RWPE1 (cell line): Measurements from ENCODE around the gene RNF26.

Experiments used
- CTCF ChIA-PET: fragments of 350-600 bp; sonication (Branson Sonifier 250); formaldehyde crosslinking; extraction: SDS; loops from one replicate; lab custom pipeline; 2021; lab: Yijun Ruan, JAX
- POLR2A ChIA-PET: fragments of 400-600 bp; formaldehyde crosslinking; extraction: SDS; loops from one replicate; lab custom pipeline; 2020; ENCODE audit warnings: antibody characterized with exemption; ENCODE audit not compliant: low non-redundant PET; lab: Yijun Ruan, JAX
- DNase-seq: peaks from one replicate; pipeline ENCODE4 v3.0.0; 2012; ENCODE audit warnings: low spot score
- H3K27ac ChIP-seq: fragments of 450-650 bp; 2 replicates; pipeline ENCODE4 v1.5.1; 2017
- TF ChIP-seq, protein P1 (sequence below): fragments of 450-650 bp; conservative IDR thresholded peaks from 2 replicates; pipeline ENCODE4 v1.5.1; 2017; ENCODE audit warnings: low read depth, mild to moderate bottlenecking

The RNF26 gene

GRCh38 chr11:119306373-119306890 is 27.9 kb upstream of the RNF26 start:
- TF ChIP-seq, protein P1, sequence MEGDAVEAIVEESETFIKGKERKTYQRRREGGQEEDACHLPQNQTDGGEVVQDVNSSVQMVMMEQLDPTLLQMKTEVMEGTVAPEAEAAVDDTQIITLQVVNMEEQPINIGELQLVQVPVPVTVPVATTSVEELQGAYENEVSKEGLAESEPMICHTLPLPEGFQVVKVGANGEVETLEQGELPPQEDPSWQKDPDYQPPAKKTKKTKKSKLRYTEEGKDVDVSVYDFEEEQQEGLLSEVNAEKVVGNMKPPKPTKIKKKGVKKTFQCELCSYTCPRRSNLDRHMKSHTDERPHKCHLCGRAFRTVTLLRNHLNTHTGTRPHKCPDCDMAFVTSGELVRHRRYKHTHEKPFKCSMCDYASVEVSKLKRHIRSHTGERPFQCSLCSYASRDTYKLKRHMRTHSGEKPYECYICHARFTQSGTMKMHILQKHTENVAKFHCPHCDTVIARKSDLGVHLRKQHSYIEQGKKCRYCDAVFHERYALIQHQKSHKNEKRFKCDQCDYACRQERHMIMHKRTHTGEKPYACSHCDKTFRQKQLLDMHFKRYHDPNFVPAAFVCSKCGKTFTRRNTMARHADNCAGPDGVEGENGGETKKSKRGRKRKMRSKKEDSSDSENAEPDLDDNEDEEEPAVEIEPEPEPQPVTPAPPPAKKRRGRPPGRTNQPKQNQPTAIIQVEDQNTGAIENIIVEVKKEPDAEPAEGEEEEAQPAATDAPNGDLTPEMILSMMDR: no peak
- DNase-seq: no peak
- ChIA-PET POLR2A (no interaction called here), CTCF (interaction anchor here (0.8 to 4.2 kb wide), 5 partner anchors 16 to 168 kb away, joined by 3 to 28 read pairs (median 6); no protein-coding TSS in a partner anchor)
- H3K27ac ChIP-seq: peak overlapping the region; percentile 50

DNA sequence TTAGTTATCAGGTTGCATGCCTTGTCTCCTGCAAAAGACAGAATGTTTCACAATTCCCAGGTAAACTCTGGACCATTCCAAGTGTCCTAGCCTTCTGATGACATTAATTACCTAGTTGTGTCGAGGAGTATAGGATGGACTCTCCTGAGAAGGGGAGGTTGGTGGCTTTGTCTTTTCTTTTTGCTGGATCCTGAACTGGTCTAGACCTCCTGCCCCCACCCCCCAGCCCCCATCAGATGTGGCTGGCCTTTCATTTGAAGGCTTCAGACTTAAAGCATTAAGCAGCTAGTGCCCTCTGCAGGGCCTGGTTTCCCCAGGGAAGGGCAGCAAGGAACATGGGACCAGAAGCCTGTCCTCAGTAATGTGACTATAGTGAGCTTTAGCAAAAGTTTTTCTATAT is 27.1 kb upstream of the RNF26 start:
- TF ChIP-seq, protein P1: no peak
- 0 out of 2 replicates have a peak overlapping the region, but pooled peaks have one; percentile 28 for H3K27ac ChIP-seq
- DNase-seq: no peak
- POLR2A ChIA-PET: interaction anchor here (0.5 kb wide), 1 partner anchor 896 kb away, joined by 6 read pairs; no protein-coding TSS in a partner anchor
- CTCF ChIA-PET: interaction anchor here (0.6 to 4.2 kb wide), 4 partner anchors 15 to 228 kb away, joined by 3 to 28 read pairs (median 4); no protein-coding TSS in a partner anchor

DNA sequence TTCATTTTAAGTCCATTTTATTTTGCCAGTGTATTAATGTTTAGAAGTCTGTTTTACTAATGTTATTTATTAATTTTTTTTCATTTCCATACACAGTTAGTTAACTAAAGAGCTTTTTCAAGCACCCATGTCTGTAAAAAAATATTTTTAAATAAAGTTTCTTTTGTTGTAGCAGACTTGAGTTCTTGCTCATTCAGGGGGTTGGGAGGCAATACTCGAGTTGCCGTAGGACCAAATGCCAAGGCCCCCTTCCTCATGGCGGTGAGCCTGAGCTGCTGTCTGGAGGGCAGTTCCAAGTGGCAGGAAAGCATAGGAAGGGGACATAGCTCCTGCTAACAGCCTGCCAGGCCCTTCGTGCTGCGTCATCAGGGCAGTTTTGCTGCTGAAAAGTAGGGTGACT is 26.4 kb upstream of the RNF26 start:
- no peak overlapping the region for H3K27ac ChIP-seq
- CTCF ChIA-PET: interaction anchor here (0.9 to 4.2 kb wide), 3 partner anchors 15 to 103 kb away, joined by 3 to 28 read pairs (median 3); no protein-coding TSS in a partner anchor
- POLR2A ChIA-PET: interaction anchor here (0.5 kb wide), 1 partner anchor 897 kb away, joined by 6 read pairs; no protein-coding TSS in a partner anchor

DNA sequence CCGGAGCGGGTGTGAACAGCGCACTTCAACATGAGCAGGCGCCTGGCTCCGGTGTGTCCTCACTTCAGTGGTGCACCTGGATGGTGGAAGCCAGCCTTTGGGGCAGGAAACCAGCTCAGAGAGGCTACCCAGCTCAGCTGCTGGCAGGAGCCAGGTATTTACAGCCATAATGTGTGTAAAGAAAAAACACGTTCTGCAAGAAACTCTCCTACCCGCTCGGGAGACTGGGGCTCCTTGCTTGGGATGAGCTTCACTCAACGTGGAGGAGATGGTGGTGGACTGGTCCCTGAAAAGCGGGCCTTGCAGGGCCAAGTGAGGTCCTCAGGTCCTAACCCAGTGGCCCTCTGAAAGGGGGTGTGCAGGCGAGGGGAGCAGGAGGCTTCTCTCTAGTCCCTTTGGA is 24.9 kb upstream of the RNF26 start:
- TF ChIP-seq, protein P1: no peak
- POLR2A ChIA-PET: no interaction called here
- CTCF ChIA-PET: interaction anchor here (0.6 to 4.2 kb wide), 2 partner anchors 13 to 139 kb away, joined by 5 to 28 read pairs; no protein-coding TSS in a partner anchor
- no peak for DNase-seq
- peak overlapping the region; percentile 26 for H3K27ac ChIP-seq

More for the DNA sequence above, 26.4 kb upstream of the RNF26 start:
- no peak for DNase-seq
- TF ChIP-seq, protein P1: no peak

DNA sequence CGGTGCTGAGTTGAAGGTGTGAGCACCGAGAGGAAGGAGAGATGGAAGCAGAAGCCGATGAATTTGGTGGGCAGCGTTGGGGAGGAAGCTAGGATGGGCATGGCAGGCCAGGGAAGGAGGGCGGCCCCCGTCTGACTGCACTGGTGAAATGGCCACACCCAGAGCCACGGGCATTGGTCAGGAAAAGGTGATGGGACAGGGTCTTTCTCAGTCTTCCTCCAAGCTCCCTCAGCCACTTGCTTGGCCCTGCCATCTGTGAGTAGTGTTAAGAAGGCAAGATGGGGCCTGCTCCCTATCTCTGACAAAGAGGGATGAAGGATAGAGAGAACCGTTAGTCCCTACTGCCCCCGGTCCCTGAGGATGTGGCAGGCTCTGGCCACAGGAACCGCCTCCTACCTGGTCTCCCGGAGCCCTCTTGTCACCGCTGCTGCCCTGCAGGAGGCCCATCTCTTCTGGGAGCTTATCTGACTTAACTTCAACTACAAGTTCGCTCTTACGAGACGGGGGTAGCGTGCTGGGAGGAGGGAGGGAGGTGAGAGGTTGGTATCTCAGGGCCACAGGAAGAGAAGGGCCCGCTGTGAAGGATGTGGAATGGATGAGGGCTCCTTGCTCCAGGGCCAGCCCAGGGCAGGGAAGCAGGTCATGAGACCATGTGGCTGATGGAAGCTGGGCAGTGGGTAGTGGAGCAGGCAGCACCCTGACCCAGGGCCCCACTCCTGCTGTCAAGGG is 24.2 kb upstream of the RNF26 start:
- no peak for DNase-seq
- POLR2A ChIA-PET: no interaction called here

GRCh38 chr11:119310682-119311052 is 23.7 kb upstream of the RNF26 start:
- DNase-seq: no peak
- ChIA-PET POLR2A (no interaction called here), CTCF (no interaction called here)
- H3K27ac ChIP-seq: peak overlapping the region; percentile 26
- TF ChIP-seq, protein P1: no peak

More for the DNA sequence above, 24.2 kb upstream of the RNF26 start:
- CTCF ChIA-PET: interaction anchor here (0.6 to 4.2 kb wide), 2 partner anchors 12 to 140 kb away, joined by 5 to 28 read pairs; no protein-coding TSS in a partner anchor
- H3K27ac ChIP-seq: peak overlapping the region; percentile 26
- TF ChIP-seq, protein P1: no peak
